Ovary (tissue), 3 donors: ENCODE results near the gene ILF3.

Experiments used
- POLR2A ChIP-seq: fragments of 450-650 bp; IDR thresholded peaks from one replicate; pipeline ENCODE4 v1.6.1; 2017; ENCODE audit warnings: antibody characterized with exemption, mild to moderate bottlenecking, moderate library complexity
- TF ChIP-seq, protein P1 (sequence below), 3 donors: fragments of 450-650 bp in 2 of 3; fragments of 200-600 bp in 1 of 3; IDR thresholded peaks; one replicate each; pipeline versions ENCODE4 v1.5.1 to v1.8.0; 2016 to 2022; ENCODE audit warnings: antibody characterized with exemption in 3 of 3, mild to moderate bottlenecking in 1 of 3
- donor health status: DM: no; HTN: no; CAD: no.

DNA sequence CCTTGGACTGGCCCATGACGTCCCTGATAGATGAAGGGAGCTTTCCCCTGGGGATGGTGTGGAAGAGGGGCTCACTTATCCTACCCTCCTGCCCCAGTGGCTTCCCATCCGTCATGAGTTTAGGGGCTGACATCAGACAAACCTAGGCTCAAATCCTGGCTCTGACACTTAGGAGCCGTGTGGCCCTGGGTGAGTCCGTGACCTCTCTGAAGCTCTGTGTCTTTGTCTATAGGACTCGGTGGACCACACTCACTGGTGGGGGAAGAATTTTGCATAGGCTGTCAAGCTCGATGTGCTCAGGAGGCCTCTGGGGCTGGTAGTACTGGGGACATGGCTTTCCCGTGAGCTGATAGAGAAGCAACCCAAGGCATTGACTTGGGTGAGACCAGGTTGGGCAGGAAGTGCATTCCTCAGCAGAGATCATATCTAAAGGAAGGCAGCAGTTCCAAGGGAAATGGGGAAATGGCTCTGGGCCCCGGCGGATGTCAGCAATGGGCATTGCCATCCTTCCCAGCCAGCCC, 49.6 kb upstream of the ILF3 start:
- TF ChIP-seq, protein P1, sequence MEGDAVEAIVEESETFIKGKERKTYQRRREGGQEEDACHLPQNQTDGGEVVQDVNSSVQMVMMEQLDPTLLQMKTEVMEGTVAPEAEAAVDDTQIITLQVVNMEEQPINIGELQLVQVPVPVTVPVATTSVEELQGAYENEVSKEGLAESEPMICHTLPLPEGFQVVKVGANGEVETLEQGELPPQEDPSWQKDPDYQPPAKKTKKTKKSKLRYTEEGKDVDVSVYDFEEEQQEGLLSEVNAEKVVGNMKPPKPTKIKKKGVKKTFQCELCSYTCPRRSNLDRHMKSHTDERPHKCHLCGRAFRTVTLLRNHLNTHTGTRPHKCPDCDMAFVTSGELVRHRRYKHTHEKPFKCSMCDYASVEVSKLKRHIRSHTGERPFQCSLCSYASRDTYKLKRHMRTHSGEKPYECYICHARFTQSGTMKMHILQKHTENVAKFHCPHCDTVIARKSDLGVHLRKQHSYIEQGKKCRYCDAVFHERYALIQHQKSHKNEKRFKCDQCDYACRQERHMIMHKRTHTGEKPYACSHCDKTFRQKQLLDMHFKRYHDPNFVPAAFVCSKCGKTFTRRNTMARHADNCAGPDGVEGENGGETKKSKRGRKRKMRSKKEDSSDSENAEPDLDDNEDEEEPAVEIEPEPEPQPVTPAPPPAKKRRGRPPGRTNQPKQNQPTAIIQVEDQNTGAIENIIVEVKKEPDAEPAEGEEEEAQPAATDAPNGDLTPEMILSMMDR (IDR thresholded peaks at IDR 0.05) = no peak
- no peak for TF ChIP-seq POLR2A
